ENCODE data around the gene VPS16.

DNA sequence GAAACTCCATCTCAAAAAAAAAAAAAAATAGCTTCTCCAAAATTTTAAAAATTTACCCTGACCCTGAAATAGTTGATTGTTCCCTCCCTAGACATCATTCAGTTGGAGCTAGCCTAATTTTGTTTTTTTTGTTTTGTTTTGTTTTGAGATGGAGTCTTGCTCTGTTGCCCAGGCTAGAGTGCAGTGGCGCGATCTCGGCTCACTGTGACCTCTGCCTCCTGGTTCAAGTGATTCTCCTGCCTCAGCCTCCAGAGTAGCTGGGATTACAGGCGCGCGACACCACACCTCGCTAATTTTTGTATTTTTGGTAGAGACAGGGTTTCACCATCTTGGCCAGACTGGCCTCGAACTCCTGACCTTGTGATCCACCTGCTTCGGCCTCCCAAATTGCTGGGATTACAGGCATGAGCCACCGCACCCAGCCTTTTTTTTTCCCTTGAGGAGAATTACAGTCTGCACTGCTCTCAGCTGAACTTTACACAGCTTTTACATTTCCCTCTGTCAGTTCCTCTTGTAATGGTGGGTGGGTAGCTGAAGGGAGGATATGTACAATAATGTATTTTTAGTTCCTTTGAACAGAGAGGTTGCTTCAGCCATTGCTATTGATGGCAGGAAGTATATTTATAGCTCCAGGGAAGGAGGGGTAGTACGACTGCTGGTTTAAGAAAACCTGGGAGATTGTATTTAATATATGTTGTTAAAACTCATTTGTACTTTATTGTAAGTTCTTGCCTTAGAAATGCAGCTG lies 60.5 kb downstream of the VPS16 start:
- TF ChIP-seq, protein P1, sequence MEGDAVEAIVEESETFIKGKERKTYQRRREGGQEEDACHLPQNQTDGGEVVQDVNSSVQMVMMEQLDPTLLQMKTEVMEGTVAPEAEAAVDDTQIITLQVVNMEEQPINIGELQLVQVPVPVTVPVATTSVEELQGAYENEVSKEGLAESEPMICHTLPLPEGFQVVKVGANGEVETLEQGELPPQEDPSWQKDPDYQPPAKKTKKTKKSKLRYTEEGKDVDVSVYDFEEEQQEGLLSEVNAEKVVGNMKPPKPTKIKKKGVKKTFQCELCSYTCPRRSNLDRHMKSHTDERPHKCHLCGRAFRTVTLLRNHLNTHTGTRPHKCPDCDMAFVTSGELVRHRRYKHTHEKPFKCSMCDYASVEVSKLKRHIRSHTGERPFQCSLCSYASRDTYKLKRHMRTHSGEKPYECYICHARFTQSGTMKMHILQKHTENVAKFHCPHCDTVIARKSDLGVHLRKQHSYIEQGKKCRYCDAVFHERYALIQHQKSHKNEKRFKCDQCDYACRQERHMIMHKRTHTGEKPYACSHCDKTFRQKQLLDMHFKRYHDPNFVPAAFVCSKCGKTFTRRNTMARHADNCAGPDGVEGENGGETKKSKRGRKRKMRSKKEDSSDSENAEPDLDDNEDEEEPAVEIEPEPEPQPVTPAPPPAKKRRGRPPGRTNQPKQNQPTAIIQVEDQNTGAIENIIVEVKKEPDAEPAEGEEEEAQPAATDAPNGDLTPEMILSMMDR (IDR thresholded peaks at IDR 0.05; ENCODE audit: low read depth, low read length, poor library complexity, severe bottlenecking): no peak
- no peak for TF ChIP-seq EZH2phosphoT487 (IDR thresholded peaks at IDR 0.05; ENCODE audit: borderline replicate concordance, low read length)
